Mammary epithelial cell (primary cell): ENCODE measurements around the gene SPOCK2.

Source experiments
- CTCF ChIP-seq, 2 donors: IDR thresholded peaks in 1 of 2; conservative IDR thresholded peaks in 1 of 2; 2 replicates each; pipeline ENCODE4 v1.5.1; 2011 to 2012; ENCODE audit warnings: inconsistent platforms in 2 of 2, low read length in 2 of 2, mild to moderate bottlenecking in 2 of 2, control low read depth in 1 of 2, low read depth in 1 of 2; ENCODE audit not compliant: insufficient read depth in 1 of 2; ENCODE audit errors: extremely low read depth in 1 of 2
- EZH2 ChIP-seq: IDR thresholded peaks from 2 replicates; pipeline ENCODE4 v1.6.1; 2012; ENCODE audit warnings: low read length, inconsistent platforms, borderline replicate concordance

DNA sequence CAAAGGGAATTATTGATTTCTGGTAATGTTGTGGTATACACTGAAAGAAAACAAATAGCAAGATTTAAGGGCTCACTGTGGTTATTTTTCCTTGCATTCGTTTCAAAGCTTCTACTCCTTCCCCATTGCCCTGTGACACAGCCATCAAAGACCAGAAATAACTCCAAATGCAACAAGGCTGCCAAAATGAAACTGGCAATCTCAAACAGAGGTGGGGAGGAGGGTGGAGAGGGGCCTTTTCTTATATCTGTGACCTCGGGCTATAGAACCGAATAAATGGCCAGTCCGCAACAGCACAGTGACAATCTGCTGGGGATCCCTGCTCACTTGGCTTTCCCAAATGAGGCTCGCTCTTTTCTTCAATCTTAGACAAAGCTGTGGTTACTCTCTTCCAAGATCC, 17.4 kb upstream of the SPOCK2 start:
- TF ChIP-seq CTCF (conservative IDR thresholded peaks at IDR 0.05 in 1 of 2, IDR thresholded peaks at IDR 0.05 in 1 of 2; ENCODE audit: extremely low read depth in 1 of 2, insufficient read depth in 1 of 2, low read depth in 1 of 2, low read length in 2 of 2) (no peak), EZH2 (no peak)
